OCI-LY1 (cell line): Measurements from ENCODE around the gene ZBTB7C.

Experiments
- EZH2 ChIP-seq: fragments of 200-600 bp; sonication (generic), shearing (Covaris generic); IDR thresholded peaks from 2 replicates; pipeline ENCODE4 v1.8.0; 2017; ENCODE audit warnings: borderline replicate concordance, mixed run types, mild to moderate bottlenecking, antibody characterized with exemption, low read length, moderate library complexity, mixed read lengths
- TF ChIP-seq, protein P1 (sequence below): fragments of 200-600 bp; sonication (generic), shearing (Covaris generic); IDR thresholded peaks from 2 replicates; pipeline ENCODE4 v1.5.1; 2017; ENCODE audit warnings: mild to moderate bottlenecking, antibody characterized with exemption, low read length, moderate library complexity, mixed read lengths

DNA sequence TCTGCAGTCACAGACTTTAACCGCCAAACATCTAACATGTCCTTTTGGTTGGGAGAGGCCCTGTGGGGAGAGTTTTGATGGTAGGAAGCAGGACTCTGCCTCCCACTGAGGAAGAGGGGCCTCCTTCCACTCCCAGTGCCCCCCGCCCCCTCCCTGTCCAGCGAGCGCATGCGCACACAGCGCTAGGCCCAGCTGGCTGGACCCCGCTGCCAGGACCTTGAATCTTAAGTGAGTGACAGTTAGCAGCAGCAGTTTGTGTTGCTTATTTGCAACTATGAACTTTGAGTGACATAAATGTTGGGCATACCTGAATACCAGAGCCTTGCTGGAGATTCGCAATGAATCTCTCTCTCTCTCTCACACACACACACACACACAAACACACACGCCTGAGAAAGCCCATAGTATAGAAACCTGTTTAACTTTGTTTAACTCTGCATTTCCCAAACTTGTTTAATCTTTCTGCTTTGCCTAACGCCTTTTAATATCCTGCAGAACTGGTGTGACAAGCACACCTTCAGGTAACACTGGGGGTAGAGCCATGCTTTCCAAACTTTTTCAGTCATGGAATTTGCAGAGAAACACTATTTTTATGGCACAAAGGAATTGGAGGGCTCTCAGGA lies 344.1 kb downstream of the ZBTB7C start:
- TF ChIP-seq, protein P1, sequence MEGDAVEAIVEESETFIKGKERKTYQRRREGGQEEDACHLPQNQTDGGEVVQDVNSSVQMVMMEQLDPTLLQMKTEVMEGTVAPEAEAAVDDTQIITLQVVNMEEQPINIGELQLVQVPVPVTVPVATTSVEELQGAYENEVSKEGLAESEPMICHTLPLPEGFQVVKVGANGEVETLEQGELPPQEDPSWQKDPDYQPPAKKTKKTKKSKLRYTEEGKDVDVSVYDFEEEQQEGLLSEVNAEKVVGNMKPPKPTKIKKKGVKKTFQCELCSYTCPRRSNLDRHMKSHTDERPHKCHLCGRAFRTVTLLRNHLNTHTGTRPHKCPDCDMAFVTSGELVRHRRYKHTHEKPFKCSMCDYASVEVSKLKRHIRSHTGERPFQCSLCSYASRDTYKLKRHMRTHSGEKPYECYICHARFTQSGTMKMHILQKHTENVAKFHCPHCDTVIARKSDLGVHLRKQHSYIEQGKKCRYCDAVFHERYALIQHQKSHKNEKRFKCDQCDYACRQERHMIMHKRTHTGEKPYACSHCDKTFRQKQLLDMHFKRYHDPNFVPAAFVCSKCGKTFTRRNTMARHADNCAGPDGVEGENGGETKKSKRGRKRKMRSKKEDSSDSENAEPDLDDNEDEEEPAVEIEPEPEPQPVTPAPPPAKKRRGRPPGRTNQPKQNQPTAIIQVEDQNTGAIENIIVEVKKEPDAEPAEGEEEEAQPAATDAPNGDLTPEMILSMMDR, result no peak
- no peak for TF ChIP-seq EZH2
